ENCODE data around the gene MEIKIN. TPM values are rescaled to one million over a fixed set of nuclear protein-coding genes. Genes with fewer than 3 reads are reported as not detected.
"Not testable (repeated sequence)": the region's sequence is repeated elsewhere in the genome, so short reads cannot be mapped to it uniquely, and the experiment has no call there.

The MEIKIN gene
- total RNA-seq, 1 donor from 2014 or later: not detected

DNA sequence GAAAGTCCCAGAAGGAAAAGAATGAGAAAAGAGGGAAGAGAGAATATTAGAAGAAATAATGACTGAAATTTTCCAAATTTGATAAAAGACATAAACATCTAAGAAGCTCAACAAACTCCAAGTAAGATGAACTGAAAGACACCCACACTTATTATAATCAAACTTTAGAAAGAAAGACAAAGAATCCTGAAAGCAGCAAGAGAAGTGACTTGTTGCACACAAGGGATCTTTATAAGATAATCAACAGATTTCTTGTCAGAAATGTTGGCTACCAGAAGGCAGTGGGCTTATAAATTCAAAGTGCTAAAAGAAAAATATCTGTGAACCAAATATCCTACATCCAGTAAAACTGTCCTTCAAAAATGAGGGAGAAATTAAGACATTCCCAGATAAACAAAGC is 99.6 kb downstream of the MEIKIN start:
- Mint-ChIP-seq H3K27me3 (ENCODE audit: insufficient read depth, low read depth) (peaks cover 8% of the 10 kb centered on the region), H3K27ac (no peak overlapping the region), H3K36me3 (no peaks in the 10 kb centered on the region), H3K9me3 (peaks cover 44% of the 10 kb centered on the region), H3K4me1 (no peaks in the 10 kb centered on the region), H3K4me3 (no peak overlapping the region)
- no peak overlapping the region for H3K4me2 ChIP-seq
- no peak overlapping the region for H2AFZ ChIP-seq (replicated peaks)
- no peak for DNase-seq (ENCODE audit: low spot score)
- H3K79me2 ChIP-seq (ENCODE audit: low read depth): no peaks in the 10 kb centered on the region
- H4K20me1 ChIP-seq (ENCODE audit: low read depth): no peaks in the 10 kb centered on the region
- H3K9me3 ChIP-seq (ENCODE audit: low read depth): peaks cover 13% of the 10 kb centered on the region
- no peak overlapping the region for H3K9ac ChIP-seq
- H3F3A ChIP-seq (ENCODE audit: low read depth): no peaks in the 10 kb centered on the region
- H3K4me1 ChIP-seq: no peaks in the 10 kb centered on the region
- H3K4me3 ChIP-seq: no peak overlapping the region
- TF ChIP-seq, protein P1, sequence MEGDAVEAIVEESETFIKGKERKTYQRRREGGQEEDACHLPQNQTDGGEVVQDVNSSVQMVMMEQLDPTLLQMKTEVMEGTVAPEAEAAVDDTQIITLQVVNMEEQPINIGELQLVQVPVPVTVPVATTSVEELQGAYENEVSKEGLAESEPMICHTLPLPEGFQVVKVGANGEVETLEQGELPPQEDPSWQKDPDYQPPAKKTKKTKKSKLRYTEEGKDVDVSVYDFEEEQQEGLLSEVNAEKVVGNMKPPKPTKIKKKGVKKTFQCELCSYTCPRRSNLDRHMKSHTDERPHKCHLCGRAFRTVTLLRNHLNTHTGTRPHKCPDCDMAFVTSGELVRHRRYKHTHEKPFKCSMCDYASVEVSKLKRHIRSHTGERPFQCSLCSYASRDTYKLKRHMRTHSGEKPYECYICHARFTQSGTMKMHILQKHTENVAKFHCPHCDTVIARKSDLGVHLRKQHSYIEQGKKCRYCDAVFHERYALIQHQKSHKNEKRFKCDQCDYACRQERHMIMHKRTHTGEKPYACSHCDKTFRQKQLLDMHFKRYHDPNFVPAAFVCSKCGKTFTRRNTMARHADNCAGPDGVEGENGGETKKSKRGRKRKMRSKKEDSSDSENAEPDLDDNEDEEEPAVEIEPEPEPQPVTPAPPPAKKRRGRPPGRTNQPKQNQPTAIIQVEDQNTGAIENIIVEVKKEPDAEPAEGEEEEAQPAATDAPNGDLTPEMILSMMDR (IDR thresholded peaks at IDR 0.05): no peak
- TF ChIP-seq EZH2phosphoT487 (IDR thresholded peaks at IDR 0.05) (no peak), EZH2 (IDR thresholded peaks at IDR 0.05) (no peak)
- H3K27ac ChIP-seq: no peak overlapping the region
- no peaks in the 10 kb centered on the region for H3K27me3 ChIP-seq
- H3K36me3 ChIP-seq: no peaks in the 10 kb centered on the region

DNA sequence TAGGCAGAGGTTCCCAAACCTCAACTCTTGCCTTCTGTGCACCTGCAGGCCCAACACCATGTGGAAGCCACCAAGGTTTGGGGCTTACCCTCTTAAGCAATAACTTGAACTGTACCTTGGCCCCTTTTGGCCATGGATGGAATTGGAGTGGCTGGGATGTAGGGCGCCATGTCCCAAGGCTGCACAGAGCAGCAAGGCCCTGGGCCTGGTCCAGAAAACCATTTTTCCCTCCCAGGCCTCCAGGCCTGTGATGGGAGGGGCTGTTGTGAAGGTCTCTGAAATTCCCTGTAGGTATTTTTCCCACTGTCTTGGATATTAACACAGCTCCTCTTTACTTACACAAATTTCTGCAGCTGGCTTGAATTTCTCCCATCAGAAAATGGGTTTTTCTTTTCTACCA is 102.5 kb downstream of the MEIKIN start:
- not testable (repeated sequence) for H3K36me3 ChIP-seq; H3K79me2 ChIP-seq (ENCODE audit: low read depth); H3K9me3 ChIP-seq (ENCODE audit: low read depth); H3K27ac ChIP-seq; H3K4me3 ChIP-seq; H3K4me2 ChIP-seq; H3K27me3 ChIP-seq; DNase-seq (ENCODE audit: low spot score); H3K27me3 Mint-ChIP-seq (ENCODE audit: insufficient read depth, low read depth); H3K9ac ChIP-seq; H4K20me1 ChIP-seq (ENCODE audit: low read depth); H2AFZ ChIP-seq (replicated peaks); H3K27ac Mint-ChIP-seq; H3K4me3 Mint-ChIP-seq; H3K4me1 ChIP-seq; H3K4me1 Mint-ChIP-seq; H3F3A ChIP-seq (ENCODE audit: low read depth); H3K36me3 Mint-ChIP-seq
- H3K9me3 Mint-ChIP-seq: peaks cover 37% of the 10 kb centered on the region

DNA sequence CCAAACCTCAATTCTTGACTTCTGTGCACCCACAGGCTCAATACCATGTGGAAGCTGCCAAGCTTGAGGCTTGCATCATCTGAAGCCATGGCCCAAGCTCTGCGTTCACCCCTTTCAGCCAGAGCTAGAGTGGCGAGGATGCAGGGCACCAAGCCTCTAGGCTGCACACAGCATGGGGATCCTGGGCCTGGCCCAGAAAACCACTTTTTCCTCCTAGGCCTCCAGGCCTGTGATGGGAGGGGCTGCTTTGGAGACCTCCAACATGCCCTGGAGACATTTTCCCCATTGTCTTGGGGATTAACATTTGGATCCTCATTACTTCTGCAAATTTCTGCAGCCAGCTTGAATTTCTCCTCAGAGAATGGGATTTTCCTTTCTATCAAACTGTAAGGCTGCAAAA is 112.8 kb downstream of the MEIKIN start:
- not testable (repeated sequence) for H3F3A ChIP-seq (ENCODE audit: low read depth); H2AFZ ChIP-seq (replicated peaks); H3K4me1 Mint-ChIP-seq; H3K4me3 Mint-ChIP-seq; H3K27me3 Mint-ChIP-seq (ENCODE audit: insufficient read depth, low read depth); H3K4me3 ChIP-seq; H3K27me3 ChIP-seq; H3K36me3 Mint-ChIP-seq; H3K9me3 ChIP-seq (ENCODE audit: low read depth); H3K79me2 ChIP-seq (ENCODE audit: low read depth); H3K9ac ChIP-seq; H3K27ac ChIP-seq; H3K4me2 ChIP-seq; H3K4me1 ChIP-seq; H3K27ac Mint-ChIP-seq; H4K20me1 ChIP-seq (ENCODE audit: low read depth); DNase-seq (ENCODE audit: low spot score); H3K36me3 ChIP-seq
- peaks cover 12% of the 10 kb centered on the region for H3K9me3 Mint-ChIP-seq

DNA sequence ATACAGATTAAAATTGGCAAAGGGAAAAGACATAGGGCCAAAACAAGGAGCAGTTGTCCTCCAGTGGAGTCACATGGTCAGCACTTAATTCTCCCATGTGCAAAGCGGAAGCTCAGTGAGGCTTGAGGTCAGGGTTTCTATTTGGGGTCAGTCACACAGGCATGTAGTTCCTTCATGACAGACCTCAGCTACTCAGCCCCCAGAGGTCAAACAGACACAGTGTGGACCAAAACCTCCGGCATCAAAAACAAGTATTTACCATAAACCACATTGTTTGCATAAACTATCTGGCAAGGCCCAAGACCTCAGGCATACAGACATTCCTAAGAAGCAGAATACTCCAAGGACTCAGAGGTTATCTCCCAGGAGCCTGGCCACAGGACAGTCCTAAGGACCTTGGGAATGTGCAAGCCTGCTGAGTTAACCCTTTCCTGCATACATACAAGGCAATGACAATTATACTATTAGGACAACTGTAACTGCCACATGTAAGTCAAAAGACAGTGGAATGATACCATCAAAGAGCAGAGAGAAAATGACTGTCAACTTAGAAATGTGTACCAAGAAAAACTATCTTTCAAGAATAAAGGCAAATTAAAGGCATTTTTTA is 120.0 kb downstream of the MEIKIN start:
- no peak overlapping the region for H3K4me2 ChIP-seq
- no peaks in the 10 kb centered on the region for H3K27me3 ChIP-seq
- no peaks in the 10 kb centered on the region for H3F3A ChIP-seq (ENCODE audit: low read depth)
- no peaks in the 10 kb centered on the region for H3K79me2 ChIP-seq (ENCODE audit: low read depth)
- no peaks in the 10 kb centered on the region for H3K9me3 ChIP-seq (ENCODE audit: low read depth)
- peaks cover 12% of the 10 kb centered on the region for H3K9me3 Mint-ChIP-seq
- peaks cover 7% of the 10 kb centered on the region for H3K4me1 ChIP-seq
- no peaks in the 10 kb centered on the region for H3K4me1 Mint-ChIP-seq
- H3K27me3 Mint-ChIP-seq (ENCODE audit: insufficient read depth, low read depth): no peaks in the 10 kb centered on the region
- H3K9ac ChIP-seq: no peak overlapping the region
- no peaks in the 10 kb centered on the region for H3K36me3 ChIP-seq
- TF ChIP-seq EZH2phosphoT487 (IDR thresholded peaks at IDR 0.05): no peak
- TF ChIP-seq, protein P1 (IDR thresholded peaks at IDR 0.05): no peak
- TF ChIP-seq EZH2 (IDR thresholded peaks at IDR 0.05): no peak
- H3K27ac Mint-ChIP-seq: no peak overlapping the region
- DNase-seq (ENCODE audit: low spot score): no peak
- H3K4me3 ChIP-seq: no peak overlapping the region
- H4K20me1 ChIP-seq (ENCODE audit: low read depth): no peaks in the 10 kb centered on the region
- H3K36me3 Mint-ChIP-seq: no peaks in the 10 kb centered on the region
- no peak overlapping the region for H3K27ac ChIP-seq
- no peak overlapping the region for H3K4me3 Mint-ChIP-seq
- H2AFZ ChIP-seq (replicated peaks): no peak overlapping the region
